HEK293T (cell line): Measurements from ENCODE around the gene RIMBP2.

Source experiments
- CTBP1 ChIP-seq: fragments of 450-650 bp; IDR thresholded peaks from 2 replicates; pipeline ENCODE4 v1.6.1; 2016; ENCODE audit warnings: borderline replicate concordance
- FOXM1 ChIP-seq: fragments of 450-650 bp; IDR thresholded peaks from 2 replicates; pipeline ENCODE4 v1.6.1; 2017; ENCODE audit warnings: mild to moderate bottlenecking, borderline replicate concordance
- SP1 ChIP-seq: fragments of 450-650 bp; IDR thresholded peaks from 2 replicates; pipeline ENCODE4 v1.6.1; 2017
- TARDBP ChIP-seq: fragments of 450-650 bp; IDR thresholded peaks from 2 replicates; pipeline ENCODE4 v1.6.1; 2016

GRCh38 chr12:130762319-130762675 lies 46.2 kb upstream of the RIMBP2 start:
- no peak for TF ChIP-seq TARDBP
- TF ChIP-seq CTBP1 = no peak
- TF ChIP-seq FOXM1 = no peak
- TF ChIP-seq SP1 = no peak
